Endothelial cell of umbilical vein (primary cell): ENCODE data around the gene RABL6. TPM values are rescaled to one million over a fixed set of nuclear protein-coding genes. Genes with fewer than 3 reads are reported as not detected.

ENCODE experiments used
- BruUV-seq: library from RNA; stranded (reverse); fragments of 400-500 nt; replicated peaks from 2 replicates; lab custom pipeline; 2021; lab: Mats Ljungman, UMichigan
- CTCF ChIA-PET: fragments of 300-600, 350-600 bp; sonication (Branson Sonifier 250); formaldehyde crosslinking; loops from one replicate; lab custom pipeline; 2021; ENCODE audit warnings: antibody characterized with exemption, inconsistent platforms; lab: Charles Lee
- POLR2A ChIA-PET: fragments of 300-600, 350-600 bp; sonication (Branson Sonifier 250); formaldehyde crosslinking; loops from one replicate; lab custom pipeline; 2021; ENCODE audit warnings: antibody characterized with exemption, inconsistent platforms; lab: Charles Lee
- DNase-seq: peaks from one replicate; pipeline ENCODE4 v3.0.0-alpha.2; 2011; ENCODE audit warnings: low read depth, low spot score
- FAIRE-seq: peaks from 2 replicates; lab custom pipeline; 2011; peaks lifted over from hg19 to GRCh38; lab: Jason Lieb, UNC
- H2AFZ ChIP-seq: 2 replicates; pipeline ENCODE4 v1.6.0; 2012; ENCODE audit warnings: low read depth, low read length, control low read depth, inconsistent platforms
- H3K27ac ChIP-seq: 2 replicates; pipeline ENCODE4 v1.5.1; 2011; ENCODE audit warnings: low read depth, mild to moderate bottlenecking, control low read depth, low read length, moderate library complexity; ENCODE audit not compliant: insufficient read depth
- H3K27me3 ChIP-seq, 2 experiments: 2 replicates each; pipeline versions ENCODE4 v1.6.0 to v1.6.1; 2011; ENCODE audit warnings: low read length in 2 of 2, mixed read lengths in 1 of 2; ENCODE audit not compliant: control insufficient read depth in 2 of 2, insufficient read depth in 2 of 2
- H3K36me3 ChIP-seq, 2 experiments: 2 replicates in 1 of 2; 3 replicates in 1 of 2; pipeline ENCODE4 v1.5.1; 2011; ENCODE audit warnings: low read length in 2 of 2, mild to moderate bottlenecking in 1 of 2, moderate library complexity in 1 of 2; ENCODE audit not compliant: control insufficient read depth in 2 of 2, insufficient read depth in 2 of 2; ENCODE audit errors: extremely low read depth in 1 of 2
- H3K4me1 ChIP-seq: 3 replicates; pipeline ENCODE4 v1.5.1; 2011; ENCODE audit warnings: mild to moderate bottlenecking, low read length; ENCODE audit not compliant: control insufficient read depth, insufficient read depth; ENCODE audit errors: extremely low read depth
- H3K4me2 ChIP-seq: 2 replicates; pipeline ENCODE4 v1.6.1; 2011; ENCODE audit warnings: low read length, control low read depth, mixed read lengths; ENCODE audit not compliant: insufficient read depth
- H3K4me3 ChIP-seq, 3 experiments: fragments of 200-600 bp in 1 of 3; sonication (generic), shearing (Covaris generic) in 1 of 3; replicated peaks in 1 of 3; 2 replicates each; pipeline ENCODE4 v1.5.1; 2011 to 2016; ENCODE audit warnings: control low read depth in 3 of 3, low read length in 3 of 3, mild to moderate bottlenecking in 2 of 3, inconsistent platforms in 1 of 3, low read depth in 1 of 3, moderate library complexity in 1 of 3; ENCODE audit not compliant: insufficient read depth in 1 of 3
- H3K79me2 ChIP-seq: 2 replicates; pipeline ENCODE4 v1.6.0; 2012; ENCODE audit warnings: low read length, inconsistent platforms; ENCODE audit not compliant: control insufficient read depth, insufficient read depth
- H3K9ac ChIP-seq: replicated peaks from 2 replicates; pipeline ENCODE3; 2011; ENCODE audit warnings: low read length, control low read depth; ENCODE audit not compliant: insufficient read depth; ENCODE audit errors: extremely low read depth
- H3K9me1 ChIP-seq: replicated peaks from 3 replicates; pipeline ENCODE4 v1.6.0; 2011; ENCODE audit warnings: mild to moderate bottlenecking, low read length; ENCODE audit not compliant: control insufficient read depth, insufficient read depth; ENCODE audit errors: extremely low read depth
- H3K9me3 ChIP-seq: replicated peaks from 2 replicates; pipeline ENCODE4 v1.5.1; 2012; ENCODE audit warnings: low read length, inconsistent platforms; ENCODE audit not compliant: control insufficient read depth, insufficient read depth
- H4K20me1 ChIP-seq: replicated peaks from 2 replicates; pipeline ENCODE3; 2011; ENCODE audit warnings: mild to moderate bottlenecking, low read length; ENCODE audit not compliant: control insufficient read depth, insufficient read depth; ENCODE audit errors: extremely low read depth
- CTCF ChIP-seq, 2 donors: IDR thresholded peaks; 1 replicate in 1 of 2; 2 replicates in 1 of 2; pipeline ENCODE4 v1.5.1; 2011; ENCODE audit warnings: low read length in 2 of 2, mild to moderate bottlenecking in 2 of 2, moderate library complexity in 2 of 2, control low read depth in 1 of 2, inconsistent platforms in 1 of 2, low read depth in 1 of 2; ENCODE audit not compliant: insufficient read depth in 1 of 2; ENCODE audit errors: extremely low read depth in 1 of 2
- EZH2 ChIP-seq: IDR thresholded peaks from 2 replicates; pipeline ENCODE4 v1.6.1; 2012; ENCODE audit warnings: borderline replicate concordance, low read depth, mild to moderate bottlenecking, moderate library complexity, low read length, inconsistent platforms; ENCODE audit not compliant: severe bottlenecking
- FOS ChIP-seq: IDR thresholded peaks from 2 replicates; pipeline ENCODE4 v1.6.1; 2011; ENCODE audit warnings: mild to moderate bottlenecking, low read length, moderate library complexity, borderline replicate concordance; ENCODE audit not compliant: insufficient read depth
- GATA2 ChIP-seq: IDR thresholded peaks from 2 replicates; pipeline ENCODE4 v1.7.0; 2011; ENCODE audit warnings: low read depth, mild to moderate bottlenecking, moderate library complexity, mixed read lengths, low read length; ENCODE audit not compliant: insufficient read length, insufficient read depth
- JUN ChIP-seq: IDR thresholded peaks from 2 replicates; pipeline ENCODE4 v1.6.1; 2011; ENCODE audit warnings: borderline replicate concordance, low read depth; ENCODE audit not compliant: insufficient read length, insufficient read depth
- MAX ChIP-seq: IDR thresholded peaks from 2 replicates; pipeline ENCODE4 v1.6.1; 2011; ENCODE audit not compliant: insufficient read depth, insufficient read length
- MYC ChIP-seq: IDR thresholded peaks from one replicate; pipeline ENCODE4 v1.6.1; 2011; ENCODE audit warnings: mild to moderate bottlenecking, low read depth, low read length
- POLR2A ChIP-seq: IDR thresholded peaks from 2 replicates; pipeline ENCODE4 v1.6.1; 2012; ENCODE audit warnings: low read depth, mild to moderate bottlenecking, control low read depth, low read length
- POLR2AphosphoS5 ChIP-seq: IDR thresholded peaks from 2 replicates; pipeline ENCODE4 v1.6.1; 2012; ENCODE audit warnings: low read depth, mild to moderate bottlenecking, control low read depth, low read length, moderate library complexity; ENCODE audit not compliant: insufficient read depth
- dilution Hi-C: fragments of 300-500 bp; cut with MboI; formaldehyde crosslinking; loops from one replicate; pipeline ENCODE4 v1.15.0; 2019; ENCODE audit warnings: low sequenced_read_pairs; ENCODE audit not compliant: extremely low pct_ligation_motif_present
- intact Hi-C: fragments of 100-400 bp; cut with micrococcal nuclease; formaldehyde crosslinking; loops from one replicate; pipeline ENCODE4 v1.10.0; 2022
- polyA plus RNA-seq, 4 experiments: library from polyadenylated mRNA; depleted of rRNA in 3 of 4; stranded (reverse) in 3 of 4; unstranded in 1 of 4; fragments of >200 nt; gene quantifications; 2 replicates each; pipeline versions ENCODE4 v1.2.1 to v1.2.3, GENCODE V29; 2011 to 2012; ENCODE audit warnings: missing spikeins in 1 of 4
- total RNA-seq: library from RNA; stranded (reverse); gene quantifications from 2 replicates; pipeline ENCODE4 v1.2.3, GENCODE V29; 2021

Gene RABL6
- total and polyA plus RNA-seq, 2 donors (not counting 3 experiments of a cell fraction or from before 2014, with no cell fraction given) = 60.8 to 112 TPM

- Histone ChIP-seq H3K27ac (no peak overlapping the region), H3K9me1 (no peaks in the 10 kb centered on the region), H3K27me3 (no peaks in the 10 kb centered on the region), H3K9ac (no peak overlapping the region), H3K36me3 (peaks cover 0 to 3% of the 10 kb centered on the region in 2 experiments), H3K79me2 (no peaks in the 10 kb centered on the region), H3K9me3 (no peaks in the 10 kb centered on the region), H4K20me1 (no peaks in the 10 kb centered on the region), H3K4me2 (no peak overlapping the region), H3K4me1 (no peaks in the 10 kb centered on the region), H2AFZ (no peak overlapping the region), H3K4me3 (no peak overlapping the region)
- intact Hi-C loops = no loop called here
- DNase-seq = no peak
- ChIA-PET CTCF (no interaction called here), POLR2A (no interaction called here)
- no peak for FAIRE-seq
- dilution Hi-C loops = no loop called here
- no TSS peak for BruUV-seq
- TF ChIP-seq GATA2 = no peak
- TF ChIP-seq CTCF (IDR thresholded peaks at IDR 0.05; ENCODE audit: extremely low read depth in 1 of 2, insufficient read depth in 1 of 2, low read depth in 1 of 2, low read length in 2 of 2) = no peak
- no peak for TF ChIP-seq JUN
- TF ChIP-seq MYC = no peak
- no peak for TF ChIP-seq POLR2AphosphoS5
- TF ChIP-seq POLR2A = no peak
- no peak for TF ChIP-seq EZH2
- TF ChIP-seq FOS = no peak
- no peak for TF ChIP-seq MAX
These were observed 48.9 kb downstream of the RABL6 start for GRCh38 chr9:136856541-136857141.
